AG04449 (cell line): ENCODE data around the gene C1orf174.

Experiments used
- CTCF ChIA-PET: fragments of 350-600 bp; formaldehyde crosslinking; extraction: SDS; loops from one replicate; lab custom pipeline; 2021; ENCODE audit warnings: antibody characterized with exemption; lab: Yijun Ruan, JAX
- POLR2A ChIA-PET: fragments of 400-600, 350-600 bp; formaldehyde crosslinking; extraction: SDS; loops from one replicate; lab custom pipeline; 2020; ENCODE audit warnings: antibody characterized with exemption, inconsistent platforms; lab: Yijun Ruan, JAX
- DNase-seq: peaks from one replicate; pipeline ENCODE4 v3.0.0-alpha.2; 2010; ENCODE audit warnings: low read depth, low spot score
- H3K4me3 ChIP-seq: 2 replicates; pipeline ENCODE4 v1.5.1; 2011; ENCODE audit warnings: low read depth, mild to moderate bottlenecking, control low read depth, low read length
- CTCF ChIP-seq: IDR thresholded peaks from one replicate; pipeline ENCODE4 v1.5.1; 2011; ENCODE audit warnings: mild to moderate bottlenecking, moderate library complexity, low read length, control low read depth, inconsistent platforms; ENCODE audit not compliant: insufficient read depth; ENCODE audit errors: missing control alignments

The C1orf174 gene

GRCh38 chr1:3939242-3940080 is 39.4 kb upstream of the C1orf174 start:
- TF ChIP-seq CTCF = no peak
- DNase-seq = no peak
- H3K4me3 ChIP-seq = no peak overlapping the region
- POLR2A ChIA-PET = no interaction called here
- CTCF ChIA-PET = no interaction called here

DNA sequence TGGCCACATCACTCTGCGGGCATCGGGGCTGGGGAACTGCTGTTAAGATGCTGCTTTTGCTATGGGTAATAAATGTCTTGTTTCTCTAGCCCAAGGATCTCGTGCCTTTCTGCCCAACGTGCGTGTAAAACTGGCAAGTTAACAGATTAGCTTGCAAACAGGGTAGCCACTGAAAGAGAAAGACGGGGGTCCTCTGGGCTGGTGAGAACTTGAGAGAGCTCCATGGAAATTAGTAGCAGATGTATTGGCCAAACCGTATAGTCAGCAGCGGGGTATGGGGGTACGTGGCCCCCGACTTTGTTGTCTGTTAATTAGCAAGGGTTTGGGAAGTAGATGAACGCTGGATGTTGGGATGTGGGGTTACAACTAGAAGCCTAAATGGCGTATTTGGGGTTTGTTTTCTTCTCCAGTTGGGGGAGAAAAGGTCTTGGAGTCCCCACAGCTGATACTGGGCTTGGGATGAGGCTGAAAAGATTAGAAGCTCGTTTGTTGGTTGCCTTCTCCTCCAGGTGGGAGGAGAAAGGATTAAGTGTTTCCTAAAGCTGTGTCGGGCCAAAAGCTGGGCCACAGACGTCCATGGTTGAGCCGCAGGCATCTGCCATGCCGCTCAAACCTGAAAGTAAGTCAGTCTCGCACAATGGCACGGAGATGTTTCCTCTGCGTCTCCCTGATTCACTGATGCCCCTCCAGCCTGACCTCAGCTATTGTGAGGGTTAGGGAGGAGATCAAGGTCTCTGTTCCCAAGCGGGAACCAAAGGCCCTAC is 32.3 kb upstream of the C1orf174 start:
- POLR2A ChIA-PET = no interaction called here
- no peak for TF ChIP-seq CTCF
- DNase-seq = no peak
- H3K4me3 ChIP-seq = no peak overlapping the region
- CTCF ChIA-PET = no interaction called here

GRCh38 chr1:3931007-3931912 is 31.2 kb upstream of the C1orf174 start:
- POLR2A ChIA-PET = no interaction called here
- CTCF ChIA-PET = no interaction called here
- no peak for TF ChIP-seq CTCF
- H3K4me3 ChIP-seq = no peak overlapping the region
- DNase-seq = no peak

- H3K4me3 ChIP-seq = no peak overlapping the region
- TF ChIP-seq CTCF = no peak
- CTCF ChIA-PET = no interaction called here
- POLR2A ChIA-PET = no interaction called here
- DNase-seq = no peak
Observed at GRCh38 chr1:3930301-3931006, 30.4 kb upstream of the C1orf174 start.

- no peak for TF ChIP-seq CTCF
- DNase-seq = no peak
- H3K4me3 ChIP-seq = no peak overlapping the region
- POLR2A ChIA-PET = no interaction called here
- CTCF ChIA-PET = no interaction called here
Observed at GRCh38 chr1:3929126-3929525, 29.1 kb upstream of the C1orf174 start.
